ENCODE measurements around the gene SYNPO2. TPM values are rescaled to one million over a fixed set of nuclear protein-coding genes. Genes with fewer than 3 reads are reported as not detected.

SYNPO2 gene
- total RNA-seq, 1 experiment from 2014 or later = 0.28 TPM

DNA sequence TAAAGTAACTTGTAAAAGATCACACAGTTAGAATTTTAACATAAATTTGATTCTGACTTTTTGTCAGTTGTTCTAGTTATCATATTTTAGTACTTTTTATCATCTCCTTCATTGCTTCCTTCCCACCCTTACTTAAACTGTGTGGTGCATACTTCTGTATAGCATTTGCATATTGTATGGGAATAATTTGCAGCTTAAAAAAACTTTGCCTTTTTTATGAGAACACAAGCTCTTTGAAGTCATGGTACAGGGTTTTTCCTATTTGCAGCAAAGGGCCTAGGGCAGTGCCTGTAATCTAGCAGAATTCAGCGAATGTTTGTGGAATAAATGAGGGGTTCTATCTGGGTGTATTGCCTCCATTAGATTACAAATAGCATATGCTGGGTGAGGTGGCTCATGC, 41.6 kb downstream of the SYNPO2 start:
- POLR2A ChIA-PET = no interaction called here
- H3K36me3 ChIP-seq (ENCODE audit: control insufficient read depth, insufficient read depth, low read length) = no peaks in the 10 kb centered on the region
- TF ChIP-seq CTCF (IDR thresholded peaks at IDR 0.05) (no peak), TCF7L2 (IDR thresholded peaks at IDR 0.05; ENCODE audit: low read depth, low read length) (no peak), POLR2AphosphoS5 (IDR thresholded peaks at IDR 0.05; ENCODE audit: low read depth, low read length) (no peak), SIN3A (IDR thresholded peaks at IDR 0.05; ENCODE audit: borderline replicate concordance, insufficient read depth, low read depth, low read length) (no peak)
- TF ChIP-seq, protein P1, sequence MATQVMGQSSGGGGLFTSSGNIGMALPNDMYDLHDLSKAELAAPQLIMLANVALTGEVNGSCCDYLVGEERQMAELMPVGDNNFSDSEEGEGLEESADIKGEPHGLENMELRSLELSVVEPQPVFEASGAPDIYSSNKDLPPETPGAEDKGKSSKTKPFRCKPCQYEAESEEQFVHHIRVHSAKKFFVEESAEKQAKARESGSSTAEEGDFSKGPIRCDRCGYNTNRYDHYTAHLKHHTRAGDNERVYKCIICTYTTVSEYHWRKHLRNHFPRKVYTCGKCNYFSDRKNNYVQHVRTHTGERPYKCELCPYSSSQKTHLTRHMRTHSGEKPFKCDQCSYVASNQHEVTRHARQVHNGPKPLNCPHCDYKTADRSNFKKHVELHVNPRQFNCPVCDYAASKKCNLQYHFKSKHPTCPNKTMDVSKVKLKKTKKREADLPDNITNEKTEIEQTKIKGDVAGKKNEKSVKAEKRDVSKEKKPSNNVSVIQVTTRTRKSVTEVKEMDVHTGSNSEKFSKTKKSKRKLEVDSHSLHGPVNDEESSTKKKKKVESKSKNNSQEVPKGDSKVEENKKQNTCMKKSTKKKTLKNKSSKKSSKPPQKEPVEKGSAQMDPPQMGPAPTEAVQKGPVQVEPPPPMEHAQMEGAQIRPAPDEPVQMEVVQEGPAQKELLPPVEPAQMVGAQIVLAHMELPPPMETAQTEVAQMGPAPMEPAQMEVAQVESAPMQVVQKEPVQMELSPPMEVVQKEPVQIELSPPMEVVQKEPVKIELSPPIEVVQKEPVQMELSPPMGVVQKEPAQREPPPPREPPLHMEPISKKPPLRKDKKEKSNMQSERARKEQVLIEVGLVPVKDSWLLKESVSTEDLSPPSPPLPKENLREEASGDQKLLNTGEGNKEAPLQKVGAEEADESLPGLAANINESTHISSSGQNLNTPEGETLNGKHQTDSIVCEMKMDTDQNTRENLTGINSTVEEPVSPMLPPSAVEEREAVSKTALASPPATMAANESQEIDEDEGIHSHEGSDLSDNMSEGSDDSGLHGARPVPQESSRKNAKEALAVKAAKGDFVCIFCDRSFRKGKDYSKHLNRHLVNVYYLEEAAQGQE (IDR thresholded peaks at IDR 0.05; ENCODE audit: insufficient read depth in 1 of 2, low read depth in 2 of 2, low read length in 1 of 2) = no peak
- ATAC-seq (no peak), DNase-seq (ENCODE audit: low read depth, low spot score) (no peak)
- BruUV-seq (replicated peaks) = no TSS peak
- H3K27ac ChIP-seq (ENCODE audit: low read length) = no peak overlapping the region
- in situ Hi-C loops (cut with HindIII; ENCODE audit: low pct_unique_long_range_greater_than_20kb, low sequenced_read_pairs) = no loop called here
- no peak overlapping the region for H3K4me3 ChIP-seq (ENCODE audit: low read depth in 2 of 2, low read length in 2 of 2)
- no peaks in the 10 kb centered on the region for H3K4me1 ChIP-seq (ENCODE audit: control insufficient read depth, insufficient read depth, low read length)
- H3K9me3 ChIP-seq (ENCODE audit: control insufficient read depth, insufficient read depth, low read depth, low read length) = no peaks in the 10 kb centered on the region
- intact Hi-C loops (cut with micrococcal nuclease; ENCODE audit: unreplicated experiment) = no loop called here
- CTCF ChIA-PET = no interaction called here
- H3K27me3 ChIP-seq (ENCODE audit: control insufficient read depth, insufficient read depth, low read length) = peaks cover 2% of the 10 kb centered on the region; the same call in 1 of the 2 replicates

DNA sequence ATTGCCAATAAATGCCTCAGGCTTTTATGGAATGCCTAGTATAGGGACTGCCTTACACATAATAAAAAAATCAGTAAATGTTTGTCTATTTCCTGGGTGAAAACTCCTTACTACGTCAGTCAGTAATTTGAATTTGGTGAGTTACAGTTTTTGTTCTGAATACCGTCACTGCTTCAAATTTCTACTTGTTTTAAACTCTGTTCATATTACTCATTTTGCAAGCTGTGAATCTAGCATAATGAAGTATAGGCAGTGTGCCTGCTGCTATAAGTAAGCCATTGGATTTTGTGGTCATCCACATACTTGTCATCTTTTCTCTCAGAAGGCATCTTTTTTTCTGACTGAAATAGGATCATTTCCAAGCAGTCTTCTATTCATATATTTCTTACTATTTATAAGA, 43.1 kb downstream of the SYNPO2 start:
- Histone ChIP-seq H3K4me1 (ENCODE audit: control insufficient read depth, insufficient read depth, low read length) (no peaks in the 10 kb centered on the region), H3K4me3 (ENCODE audit: low read depth in 2 of 2, low read length in 2 of 2) (no peak overlapping the region), H3K36me3 (ENCODE audit: control insufficient read depth, insufficient read depth, low read length) (no peaks in the 10 kb centered on the region), H3K27ac (ENCODE audit: low read length) (no peak overlapping the region), H3K27me3 (ENCODE audit: control insufficient read depth, insufficient read depth, low read length) (peaks cover 2% of the 10 kb centered on the region; the same call in 1 of the 2 replicates), H3K9me3 (ENCODE audit: control insufficient read depth, insufficient read depth, low read depth, low read length) (no peaks in the 10 kb centered on the region)
- no peak for DNase-seq (ENCODE audit: low read depth, low spot score)
- POLR2A ChIA-PET = no interaction called here
- no peak for ATAC-seq
- in situ Hi-C loops (cut with HindIII; ENCODE audit: low pct_unique_long_range_greater_than_20kb, low sequenced_read_pairs) (no loop called here), intact Hi-C loops (cut with micrococcal nuclease; ENCODE audit: unreplicated experiment) (no loop called here)
- CTCF ChIA-PET = no interaction called here
- TF ChIP-seq CTCF (IDR thresholded peaks at IDR 0.05) (no peak), TCF7L2 (IDR thresholded peaks at IDR 0.05; ENCODE audit: low read depth, low read length) (no peak), SIN3A (IDR thresholded peaks at IDR 0.05; ENCODE audit: borderline replicate concordance, insufficient read depth, low read depth, low read length) (no peak), POLR2AphosphoS5 (IDR thresholded peaks at IDR 0.05; ENCODE audit: low read depth, low read length) (no peak)
- TF ChIP-seq, protein P1 (IDR thresholded peaks at IDR 0.05; ENCODE audit: insufficient read depth in 1 of 2, low read depth in 2 of 2, low read length in 1 of 2) = no peak
- no TSS peak for BruUV-seq (replicated peaks)
